Breast epithelium (tissue), 4 donors: ENCODE results near the gene EGFLAM. TPM values are rescaled to one million over a fixed set of nuclear protein-coding genes. Genes with fewer than 3 reads are reported as not detected.
A peak's percentile ranks its signal among the peaks of the same experiment; 100 is the strongest.

ENCODE experiments used
- DNase-seq, 2 donors: peaks; one replicate each; pipeline ENCODE4 v3.0.0-alpha.2; 2019; ENCODE audit warnings: low spot score in 2 of 2
- H3K27ac ChIP-seq, 2 donors: fragments of 200-600 bp; sonication (generic) in 1 of 2; one replicate each; pipeline ENCODE4 v1.5.1; 2016 to 2019; ENCODE audit warnings: mild to moderate bottlenecking in 1 of 2
- H3K27me3 ChIP-seq, 2 donors: fragments of 200-600 bp; sonication (generic) in 1 of 2; one replicate each; pipeline versions ENCODE4 v1.5.1 to v1.6.0; 2017 to 2019; ENCODE audit warnings: control low read depth in 1 of 2, mild to moderate bottlenecking in 1 of 2
- H3K36me3 ChIP-seq: fragments of 200-600 bp; one replicate; pipeline ENCODE4 v1.5.1; 2019
- H3K4me1 ChIP-seq, 2 donors: fragments of 200-600 bp; sonication (generic); one replicate each; pipeline ENCODE4 v1.5.1; 2016 to 2019; ENCODE audit warnings: control low read depth in 1 of 2
- H3K4me3 ChIP-seq, 3 donors: fragments of 200-600 bp; sonication (generic); 1 replicate in 2 of 3; 2 replicates in 1 of 3; pipeline ENCODE4 v1.5.1; 2016 to 2019; ENCODE audit warnings: mild to moderate bottlenecking in 3 of 3, moderate library complexity in 2 of 3
- H3K9me3 ChIP-seq, 2 donors: fragments of 200-600 bp; sonication (generic) in 1 of 2; one replicate each; pipeline ENCODE4 v1.5.1; 2016 to 2019; ENCODE audit warnings: control low read depth in 1 of 2
- CTCF ChIP-seq, 3 donors: fragments of 450-650 bp; IDR thresholded peaks; one replicate each; pipeline ENCODE4 v1.5.1; 2016 to 2017; ENCODE audit warnings: antibody characterized with exemption in 3 of 3, mild to moderate bottlenecking in 3 of 3, moderate library complexity in 3 of 3
- POLR2A ChIP-seq: fragments of 450-650 bp; IDR thresholded peaks from one replicate; pipeline ENCODE4 v1.6.1; 2016; ENCODE audit warnings: antibody characterized with exemption, mild to moderate bottlenecking, moderate library complexity
- POLR2AphosphoS5 ChIP-seq, 3 donors: sonication (generic); formaldehyde crosslinking; IDR thresholded peaks; one replicate each; pipeline ENCODE4 v1.6.1; 2017; ENCODE audit warnings: antibody characterized with exemption in 3 of 3
- intact Hi-C: fragments of 100-400 bp; cut with DNase I; formaldehyde crosslinking; loops from one replicate; pipeline ENCODE4 v1.15.1; 2023; ENCODE audit warnings: low total_unique reads
- total RNA-seq, 3 donors: library from RNA; depleted of rRNA; stranded (reverse); fragments of >200 nt; gene quantifications; one replicate each; pipeline ENCODE4 v1.1.0, GENCODE V29; 2016

Gene EGFLAM
- total RNA-seq, 3 donors from 2014 or later: 19.5 to 31.5 (median 30.5) TPM

- intact Hi-C loops: no loop called here
- H3K27me3 ChIP-seq: no peaks in the 10 kb centered on the region
- no peak overlapping the region for H3K4me3 ChIP-seq
- H3K27ac ChIP-seq: no peak overlapping the region
- no peaks in the 10 kb centered on the region for H3K36me3 ChIP-seq
- H3K4me1 ChIP-seq: peaks cover 0 to 5% of the 10 kb centered on the region in 2 donors
- H3K9me3 ChIP-seq: no peaks in the 10 kb centered on the region
- no peak for TF ChIP-seq POLR2A
- no peak for TF ChIP-seq CTCF (IDR thresholded peaks at IDR 0.05)
- no peak for TF ChIP-seq POLR2AphosphoS5 (IDR thresholded peaks at IDR 0.05)
- no peak for DNase-seq
These were observed 176.8 kb downstream of the EGFLAM start for GRCh38 chr5:38434966-38435705.

GRCh38 chr5:38438757-38439156 lies 180.4 kb downstream of the EGFLAM start:
- H3K27ac ChIP-seq: no peak overlapping the region
- H3K9me3 ChIP-seq: no peaks in the 10 kb centered on the region
- H3K36me3 ChIP-seq: no peaks in the 10 kb centered on the region
- DNase-seq: no peak
- intact Hi-C loops: no loop called here
- no peak overlapping the region for H3K4me3 ChIP-seq
- H3K27me3 ChIP-seq: no peaks in the 10 kb centered on the region
- H3K4me1 ChIP-seq: no peaks in the 10 kb centered on the region
- TF ChIP-seq POLR2A (no peak), CTCF (IDR thresholded peaks at IDR 0.05) (no peak), POLR2AphosphoS5 (IDR thresholded peaks at IDR 0.05) (no peak)

GRCh38 chr5:38441453-38442246 lies 183.3 kb downstream of the EGFLAM start:
- Histone ChIP-seq H3K4me3 (no peak overlapping the region), H3K36me3 (no peaks in the 10 kb centered on the region), H3K9me3 (no peaks in the 10 kb centered on the region), H3K27ac (no peak overlapping the region), H3K4me1 (no peaks in the 10 kb centered on the region), H3K27me3 (no peaks in the 10 kb centered on the region)
- peak; percentile 80 to 86 for DNase-seq
- intact Hi-C loops: loop anchor here (10.0 kb wide), 1 partner anchor 363 kb away; no protein-coding TSS in a partner anchor
- peak; percentile 91 to 97 (median 93) for TF ChIP-seq CTCF (IDR thresholded peaks at IDR 0.05)
- peak; percentile 46 to 54 (median 51) for TF ChIP-seq POLR2AphosphoS5 (IDR thresholded peaks at IDR 0.05)
- no peak for TF ChIP-seq POLR2A

- no peak for TF ChIP-seq CTCF (IDR thresholded peaks at IDR 0.05)
- TF ChIP-seq POLR2A: no peak
- no peak for TF ChIP-seq POLR2AphosphoS5 (IDR thresholded peaks at IDR 0.05)
- intact Hi-C loops: loop anchor here (10.0 kb wide), 1 partner anchor 363 kb away; no protein-coding TSS in a partner anchor
These were observed 183.9 kb downstream of the EGFLAM start for GRCh38 chr5:38442247-38442573.

GRCh38 chr5:38443390-38443789 lies 185.0 kb downstream of the EGFLAM start:
- TF ChIP-seq POLR2A (no peak), CTCF (IDR thresholded peaks at IDR 0.05) (no peak), POLR2AphosphoS5 (IDR thresholded peaks at IDR 0.05) (no peak)
- no peak overlapping the region for H3K27ac ChIP-seq
- no peaks in the 10 kb centered on the region for H3K9me3 ChIP-seq
- intact Hi-C loops: loop anchor here (10.0 kb wide), 1 partner anchor 361 kb away; no protein-coding TSS in a partner anchor
- no peak for DNase-seq
- H3K36me3 ChIP-seq: no peaks in the 10 kb centered on the region
- no peaks in the 10 kb centered on the region for H3K27me3 ChIP-seq
- H3K4me1 ChIP-seq: no peaks in the 10 kb centered on the region
- H3K4me3 ChIP-seq: no peak overlapping the region

More at GRCh38 chr5:38442247-38442573, 183.9 kb downstream of the EGFLAM start:
- Histone ChIP-seq H3K36me3 (no peaks in the 10 kb centered on the region), H3K27ac (no peak overlapping the region), H3K27me3 (no peaks in the 10 kb centered on the region), H3K9me3 (no peaks in the 10 kb centered on the region), H3K4me1 (no peaks in the 10 kb centered on the region), H3K4me3 (no peak overlapping the region)
- no peak for DNase-seq
